ENCODE data around the gene SIDT2. TPM values are rescaled to one million over a fixed set of nuclear protein-coding genes. Genes with fewer than 3 reads are reported as not detected.

Gene SIDT2
- total RNA-seq, 2 donors from 2014 or later: 55.9 to 82.2 TPM

DNA sequence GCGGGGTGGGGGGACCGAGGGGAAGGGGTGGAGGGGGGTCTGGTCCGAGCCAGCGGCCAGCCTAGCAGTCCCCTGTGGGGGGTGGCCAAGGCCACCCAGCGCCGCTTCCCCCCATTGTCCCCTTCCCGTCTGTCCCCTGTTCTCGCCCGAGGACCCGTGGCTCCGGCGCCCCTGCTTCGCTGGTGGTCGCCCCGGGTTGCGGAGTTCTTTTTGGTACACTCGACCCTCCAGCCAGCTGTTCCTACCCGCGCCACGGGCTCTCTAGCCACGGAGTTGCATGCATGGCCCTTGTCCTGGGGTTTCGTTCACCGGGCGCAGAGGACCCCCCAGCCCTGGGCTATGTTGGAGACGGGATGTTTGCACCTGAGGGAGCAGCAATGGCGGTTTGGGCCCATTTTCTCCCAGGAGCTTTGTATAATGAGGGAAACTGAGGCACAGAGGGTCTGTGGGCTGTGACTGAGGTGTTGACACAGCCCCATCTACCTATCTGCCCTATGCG is 54.4 kb downstream of the SIDT2 start:
- no peaks in the 10 kb centered on the region for H3K9me3 ChIP-seq
- H3K4me3 ChIP-seq: peak overlapping the region; percentile 81
- H3K27me3 ChIP-seq (replicated peaks; ENCODE audit: insufficient read depth): no peaks in the 10 kb centered on the region
- no peak for DNase-seq (ENCODE audit: low spot score)
- ATAC-seq (ENCODE audit: insufficient number of reproducible peaks, low FRiP score, low read depth): no peak
- TF ChIP-seq, protein P1, sequence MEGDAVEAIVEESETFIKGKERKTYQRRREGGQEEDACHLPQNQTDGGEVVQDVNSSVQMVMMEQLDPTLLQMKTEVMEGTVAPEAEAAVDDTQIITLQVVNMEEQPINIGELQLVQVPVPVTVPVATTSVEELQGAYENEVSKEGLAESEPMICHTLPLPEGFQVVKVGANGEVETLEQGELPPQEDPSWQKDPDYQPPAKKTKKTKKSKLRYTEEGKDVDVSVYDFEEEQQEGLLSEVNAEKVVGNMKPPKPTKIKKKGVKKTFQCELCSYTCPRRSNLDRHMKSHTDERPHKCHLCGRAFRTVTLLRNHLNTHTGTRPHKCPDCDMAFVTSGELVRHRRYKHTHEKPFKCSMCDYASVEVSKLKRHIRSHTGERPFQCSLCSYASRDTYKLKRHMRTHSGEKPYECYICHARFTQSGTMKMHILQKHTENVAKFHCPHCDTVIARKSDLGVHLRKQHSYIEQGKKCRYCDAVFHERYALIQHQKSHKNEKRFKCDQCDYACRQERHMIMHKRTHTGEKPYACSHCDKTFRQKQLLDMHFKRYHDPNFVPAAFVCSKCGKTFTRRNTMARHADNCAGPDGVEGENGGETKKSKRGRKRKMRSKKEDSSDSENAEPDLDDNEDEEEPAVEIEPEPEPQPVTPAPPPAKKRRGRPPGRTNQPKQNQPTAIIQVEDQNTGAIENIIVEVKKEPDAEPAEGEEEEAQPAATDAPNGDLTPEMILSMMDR (IDR thresholded peaks at IDR 0.05): no peak
- peaks cover 19% of the 10 kb centered on the region for H3K36me3 ChIP-seq
- H3K27ac ChIP-seq: peak overlapping the region; percentile 62 to 86
- peaks cover 7 to 30% of the 10 kb centered on the region in 2 donors for H3K4me1 ChIP-seq (ENCODE audit: control insufficient read depth in 1 of 2, low read depth in 2 of 2)

DNA sequence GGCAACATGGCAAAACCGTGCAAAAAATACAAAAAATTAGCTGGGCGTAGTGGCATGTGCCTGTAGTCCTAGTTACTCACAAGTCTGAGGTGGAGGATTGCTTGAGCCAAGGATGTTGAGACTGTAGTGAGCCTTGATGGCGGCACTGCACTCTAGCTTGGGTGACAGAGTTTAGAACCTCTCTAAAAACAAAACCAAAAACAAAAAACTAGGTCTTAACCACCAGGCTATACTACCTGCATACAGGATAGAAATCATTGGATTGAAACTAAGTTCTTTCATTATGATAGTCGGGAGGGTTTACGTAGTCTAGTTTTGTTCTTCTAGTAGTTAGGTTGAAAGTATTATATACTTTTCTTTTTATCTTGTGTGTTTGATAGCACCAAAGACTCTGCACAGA is 59.7 kb downstream of the SIDT2 start:
- no peak for DNase-seq (ENCODE audit: low spot score)
- no peak for ATAC-seq (ENCODE audit: insufficient number of reproducible peaks, low FRiP score, low read depth)
- H3K4me3 ChIP-seq: no peak overlapping the region
- H3K9me3 ChIP-seq: no peaks in the 10 kb centered on the region
- TF ChIP-seq, protein P1 (IDR thresholded peaks at IDR 0.05): no peak
- peaks cover 0 to 11% of the 10 kb centered on the region in 2 donors for H3K4me1 ChIP-seq (ENCODE audit: control insufficient read depth in 1 of 2, low read depth in 2 of 2)
- peaks cover 9% of the 10 kb centered on the region for H3K36me3 ChIP-seq
- no peaks in the 10 kb centered on the region for H3K27me3 ChIP-seq (replicated peaks; ENCODE audit: insufficient read depth)
- no peak overlapping the region for H3K27ac ChIP-seq

DNA sequence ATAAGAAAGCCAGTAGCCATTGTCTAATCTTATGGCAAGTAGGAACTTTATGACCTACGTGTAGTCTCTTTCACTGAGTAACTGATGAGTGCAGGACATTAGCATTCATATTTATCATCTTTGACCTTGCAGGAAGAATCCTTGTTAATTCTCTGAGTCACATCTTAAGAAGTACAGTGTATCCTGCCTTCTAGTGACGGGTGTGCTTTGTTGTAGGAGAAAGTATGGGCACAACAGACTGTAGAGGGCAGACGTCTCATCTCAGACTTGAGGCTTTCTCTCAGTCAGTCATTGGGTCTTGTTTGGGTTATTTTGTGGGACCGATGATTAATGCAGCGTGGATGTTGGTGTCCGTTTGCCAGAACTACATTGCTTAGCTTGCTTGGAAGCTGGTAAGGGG is 60.8 kb downstream of the SIDT2 start:
- Histone ChIP-seq H3K36me3 (peaks cover 15% of the 10 kb centered on the region), H3K4me1 (ENCODE audit: control insufficient read depth in 1 of 2, low read depth in 2 of 2) (peaks cover 0 to under 1% of the 10 kb centered on the region in 2 donors), H3K9me3 (no peaks in the 10 kb centered on the region), H3K27me3 (replicated peaks; ENCODE audit: insufficient read depth) (no peaks in the 10 kb centered on the region), H3K27ac (no peak overlapping the region), H3K4me3 (no peak overlapping the region)
- TF ChIP-seq, protein P1 (IDR thresholded peaks at IDR 0.05): no peak
- DNase-seq (ENCODE audit: low spot score) (no peak), ATAC-seq (ENCODE audit: insufficient number of reproducible peaks, low FRiP score, low read depth) (no peak)

Other genes starting within 250 kb of the SIDT2 start
- gene SIK3, start 80.3 kb upstream of the SIDT2 start, total RNA-seq: 10 to 100 TPM; 32.9 to 53.7 TPM
- gene PAFAH1B2, start 34.5 kb upstream of the SIDT2 start, total RNA-seq: 10 to 100 TPM; 66.3 to 75.8 TPM
- over 10,000 TPM in 1 of 2 donors, 1,000 to 10,000 TPM in 1; 6,975 to 13,974 TPM for gene TAGLN, start 20.6 kb downstream of the SIDT2 start, total RNA-seq
- gene PCSK7, start 53.3 kb downstream of the SIDT2 start, total RNA-seq: 10 to 100 TPM; 41.4 to 90.2 TPM
- 10 to 100 TPM; 14.6 to 21.8 TPM for gene RNF214, start 53.9 kb downstream of the SIDT2 start, total RNA-seq
- gene BACE1-AS, start 112.6 kb downstream of the SIDT2 start, total RNA-seq: 1 to 10 TPM; 5.8 to 7.8 TPM
- gene BACE1, start 137.5 kb downstream of the SIDT2 start, total RNA-seq: 10 to 100 TPM; 37.2 to 67.3 TPM
- gene CEP164, start 149.1 kb downstream of the SIDT2 start, total RNA-seq: 10 to 100 TPM; 27.9 to 53.4 TPM